GM18498 (cell line): ENCODE results near the gene CTNNBL1.

ENCODE experiments used
- ATAC-seq: cut with Tn5 transposase; IDR thresholded peaks from one replicate; pipeline ENCODE4 v1.9.1; 2021; ENCODE audit warnings: mild to moderate bottlenecking, moderate library complexity; ENCODE audit not compliant: unreplicated experiment

The CTNNBL1 gene

GRCh38 chr20:37913567-37914366, 219.9 kb downstream of the CTNNBL1 start:
- no peak for ATAC-seq

GRCh38 chr20:37914367-37914671, 220.5 kb downstream of the CTNNBL1 start:
- ATAC-seq, result no peak

- ATAC-seq, result no peak
Observed at GRCh38 chr20:37914672-37915433, 221.0 kb downstream of the CTNNBL1 start.

DNA sequence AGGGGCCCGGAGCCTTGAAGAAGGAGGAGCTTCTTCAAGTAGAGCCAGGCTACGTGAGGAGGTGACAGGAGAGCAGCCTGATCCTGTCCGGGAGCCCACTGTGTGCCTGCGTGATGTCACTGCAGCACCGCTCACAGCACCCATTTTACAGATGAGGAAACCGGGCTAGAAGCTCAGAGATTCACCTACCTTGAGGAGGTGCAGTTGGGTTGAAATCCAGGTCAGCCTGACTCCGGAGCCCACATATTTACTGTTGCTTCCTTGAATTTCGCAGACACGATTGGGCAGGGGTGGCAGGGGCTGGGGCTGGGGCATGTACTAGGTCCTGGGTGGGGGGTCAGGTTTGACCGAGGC, 221.6 kb downstream of the CTNNBL1 start:
- no peak for ATAC-seq

GRCh38 chr20:37915800-37916570, 222.2 kb downstream of the CTNNBL1 start:
- ATAC-seq, result no peak

- no peak for ATAC-seq
Observed at GRCh38 chr20:37917461-37917860, 223.6 kb downstream of the CTNNBL1 start.

GRCh38 chr20:37918035-37918434, 224.2 kb downstream of the CTNNBL1 start:
- no peak for ATAC-seq

DNA sequence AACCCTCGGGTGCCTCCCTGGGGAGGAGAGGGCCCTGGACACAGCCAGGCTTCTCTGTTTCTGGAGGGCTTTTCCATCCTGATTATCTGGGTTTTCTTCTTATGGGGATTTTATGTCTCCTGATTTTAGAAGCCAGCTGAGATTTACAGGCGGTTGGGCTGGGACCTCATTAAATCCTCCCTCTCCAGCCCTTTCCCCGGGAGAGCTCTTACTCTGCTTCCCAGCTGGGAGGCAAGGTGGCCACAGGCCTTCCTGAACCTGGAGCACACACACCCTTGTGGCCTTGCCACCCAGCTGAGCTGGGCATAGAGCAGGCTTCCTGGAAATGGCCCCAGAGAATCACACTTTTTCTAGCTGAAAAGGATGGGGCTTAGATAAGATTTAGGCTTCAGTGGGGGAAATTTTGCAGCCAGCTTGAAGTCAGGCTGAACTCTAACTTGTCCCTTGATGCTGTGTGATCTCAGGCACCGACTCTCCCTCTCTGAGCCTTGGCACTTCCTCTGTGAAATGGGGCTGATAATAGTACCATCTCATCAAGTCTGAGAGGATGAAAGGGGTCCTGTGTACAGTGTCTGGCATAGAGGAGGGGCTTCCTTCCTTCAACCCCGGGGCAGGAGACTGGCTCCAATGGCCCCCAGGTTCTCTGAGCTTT, 225.7 kb downstream of the CTNNBL1 start:
- ATAC-seq, result no peak

GRCh38 chr20:37920270-37920669, 226.4 kb downstream of the CTNNBL1 start:
- no peak for ATAC-seq

GRCh38 chr20:37920679-37921322, 227.0 kb downstream of the CTNNBL1 start:
- no peak for ATAC-seq

- peak; percentile 67 for ATAC-seq
Observed at GRCh38 chr20:37921341-37921929, 227.6 kb downstream of the CTNNBL1 start.
